GM21447 (cell line): ENCODE data around the gene KRTAP5-2.
"Not testable (repeated sequence)": the region's sequence is repeated elsewhere in the genome, so short reads cannot be mapped to it uniquely, and the experiment has no call there.

ENCODE experiments used
- ATAC-seq: cut with Tn5 transposase; IDR thresholded peaks from one replicate; pipeline ENCODE4 v1.9.1; 2021; ENCODE audit not compliant: unreplicated experiment

The KRTAP5-2 gene

GRCh38 chr11:1628506-1629325, 30.6 kb upstream of the KRTAP5-2 start:
- no peak for ATAC-seq

- no peak for ATAC-seq
Measured at GRCh38 chr11:1625541-1625940, 27.4 kb upstream of the KRTAP5-2 start.

- no peak for ATAC-seq
Measured at GRCh38 chr11:1624621-1625020, 26.5 kb upstream of the KRTAP5-2 start.

GRCh38 chr11:1623716-1624115, 25.6 kb upstream of the KRTAP5-2 start:
- no peak for ATAC-seq

- no peak for ATAC-seq
Measured at GRCh38 chr11:1622086-1622485, 24.0 kb upstream of the KRTAP5-2 start, which contains the start of gene KRTAP5-4. Gene KRTAP5-4, minus strand, starts transcription at chr11:1622138. Its CDS starts 45 bp downstream, at chr11:1622093.

GRCh38 chr11:1619449-1619848, 21.4 kb upstream of the KRTAP5-2 start:
- no peak for ATAC-seq

GRCh38 chr11:1618231-1618630, 20.1 kb upstream of the KRTAP5-2 start:
- no peak for ATAC-seq

GRCh38 chr11:1608363-1608762, 10.3 kb upstream of the KRTAP5-2 start, which contains the start of gene KRTAP5-3:
Gene KRTAP5-3, minus strand, starts transcription at chr11:1608463. Its CDS starts 78 bp downstream, at chr11:1608385.
- no peak for ATAC-seq

- ATAC-seq = not testable (repeated sequence)
Measured at GRCh38 chr11:1607901-1608300, 9.8 kb upstream of the KRTAP5-2 start.

GRCh38 chr11:1607156-1607845, 9.2 kb upstream of the KRTAP5-2 start:
- not testable (repeated sequence) for ATAC-seq

GRCh38 chr11:1605923-1606322, 7.8 kb upstream of the KRTAP5-2 start:
- ATAC-seq = peak; percentile 94

- no peak for ATAC-seq
Measured at GRCh38 chr11:1604711-1605110, 6.6 kb upstream of the KRTAP5-2 start.

- no peak for ATAC-seq
Measured at GRCh38 chr11:1604181-1604580, 6.1 kb upstream of the KRTAP5-2 start.

- ATAC-seq = no peak
Measured at GRCh38 chr11:1603629-1604028, 5.5 kb upstream of the KRTAP5-2 start.

- ATAC-seq = not testable (repeated sequence)
Measured at GRCh38 chr11:1601663-1602062, 3.6 kb upstream of the KRTAP5-2 start.

- no peak for ATAC-seq
Measured at GRCh38 chr11:1600626-1601025, 2.5 kb upstream of the KRTAP5-2 start.

GRCh38 chr11:1598816-1599215, 722 bp upstream of the KRTAP5-2 start:
- no peak for ATAC-seq

- not testable (repeated sequence) for ATAC-seq
Measured at GRCh38 chr11:1598406-1598805, 312 bp upstream of the KRTAP5-2 start.

- no peak for ATAC-seq
Measured at GRCh38 chr11:1597331-1597993, 632 bp downstream of the KRTAP5-2 start.

- not testable (repeated sequence) for ATAC-seq
Measured at GRCh38 chr11:1596576-1597121, 1.4 kb downstream of the KRTAP5-2 start.

- not testable (repeated sequence) for ATAC-seq
Measured at GRCh38 chr11:1595994-1596575, 2.0 kb downstream of the KRTAP5-2 start.
